Endodermal cell (in vitro differentiated cells): Measurements from ENCODE around the gene LRCH4. TPM values are rescaled to one million over a fixed set of nuclear protein-coding genes. Genes with fewer than 3 reads are reported as not detected.
"Not testable (repeated sequence)": the region's sequence is repeated elsewhere in the genome, so short reads cannot be mapped to it uniquely, and the experiment has no call there.

ENCODE experiments used
- DNase-seq: peaks from one replicate; pipeline ENCODE4 v3.0.0-alpha.2; 2017
- H3K27ac ChIP-seq: 2 replicates; pipeline ENCODE4 v1.5.1; 2013; ENCODE audit warnings: mild to moderate bottlenecking, low read depth, low read length, moderate library complexity
- H3K27me3 ChIP-seq: 2 replicates; pipeline ENCODE4 v1.6.1; 2013; ENCODE audit warnings: mild to moderate bottlenecking, low read length, moderate library complexity; ENCODE audit not compliant: insufficient read depth, control insufficient read depth, poor library complexity, severe bottlenecking
- H3K36me3 ChIP-seq: 2 replicates; pipeline ENCODE4 v1.7.0; 2013; ENCODE audit warnings: mild to moderate bottlenecking, low read length, moderate library complexity; ENCODE audit not compliant: control insufficient read depth, insufficient read depth
- H3K4me1 ChIP-seq: one replicate; pipeline ENCODE4 v1.7.0; 2013; ENCODE audit warnings: low read length; ENCODE audit not compliant: control insufficient read depth, insufficient read depth
- H3K4me3 ChIP-seq: 2 replicates; pipeline ENCODE4 v1.5.1; 2013; ENCODE audit warnings: mild to moderate bottlenecking, low read length, moderate library complexity
- H3K9ac ChIP-seq: 2 replicates; pipeline ENCODE4 v1.6.1; 2013; ENCODE audit warnings: mild to moderate bottlenecking, low read length, moderate library complexity; ENCODE audit not compliant: poor library complexity, severe bottlenecking; ENCODE audit errors: extremely low read depth
- H3K9me3 ChIP-seq: 2 replicates; pipeline ENCODE4 v1.6.1; 2013; ENCODE audit warnings: mild to moderate bottlenecking, low read length, moderate library complexity; ENCODE audit not compliant: control insufficient read depth
- H3K27ac Mint-ChIP-seq: 2 replicates; pipeline ENCODE4 v1.8.0; 2020; ENCODE audit warnings: mixed read lengths
- H3K27me3 Mint-ChIP-seq: 2 replicates; pipeline ENCODE4 v1.8.0; 2021; ENCODE audit warnings: mild to moderate bottlenecking, mixed read lengths; ENCODE audit not compliant: insufficient read depth
- H3K36me3 Mint-ChIP-seq: 2 replicates; pipeline ENCODE4 v1.8.0; 2020; ENCODE audit warnings: low read depth, mixed read lengths
- H3K4me1 Mint-ChIP-seq: 2 replicates; pipeline ENCODE4 v1.8.0; 2020; ENCODE audit warnings: mixed read lengths
- H3K4me3 Mint-ChIP-seq: 2 replicates; pipeline ENCODE4 v1.8.0; 2020; ENCODE audit warnings: mild to moderate bottlenecking, moderate library complexity, mixed read lengths
- H3K9me3 Mint-ChIP-seq: 2 replicates; pipeline ENCODE4 v1.8.0; 2020; ENCODE audit warnings: mild to moderate bottlenecking, mixed read lengths
- WGBS, 2 experiments: methylation state at CpG; one replicate each; pipeline versions ENCODE4 v1.1.5 to v1.1.7; 2013; ENCODE audit warnings: missing lambda C conversion rate in 2 of 2, mixed read lengths in 1 of 2; ENCODE audit not compliant: insufficient coverage in 1 of 2, insufficient read length in 1 of 2; 5-methylcytosine and 5-hydroxymethylcytosine counted together
- total RNA-seq, 2 donors: library from RNA; stranded (reverse); fragmentation: NEBNext Ultra II Directional in 1 of 2; extraction: Animal tissue kit (Norgen Biotek cat#: 25700) in 1 of 2; gene quantifications; 2 replicates in 1 of 2; 3 replicates in 1 of 2; pipeline ENCODE4 v1.2.1, GENCODE V29; 2021
- TF ChIP-seq, protein P1 (sequence below): fragments of 200-600 bp; sonication (generic); conservative IDR thresholded peaks from 2 replicates; pipeline ENCODE4 v1.5.0; 2021; ENCODE audit warnings: antibody characterized with exemption, mild to moderate bottlenecking

Gene LRCH4
- total RNA-seq, 2 donors from 2014 or later = 49.4 to 56.0 TPM

GRCh38 chr7:100566018-100566531 lies 19.9 kb downstream of the LRCH4 start:
- Mint-ChIP-seq H3K4me1 (peaks cover 7% of the 10 kb centered on the region), H3K36me3 (peaks cover 25% of the 10 kb centered on the region), H3K9me3 (no peaks in the 10 kb centered on the region), H3K27ac (peak overlapping the region; percentile 52), H3K27me3 (no peaks in the 10 kb centered on the region), H3K4me3 (no peak overlapping the region)
- no peaks in the 10 kb centered on the region for H3K9me3 ChIP-seq
- no peak overlapping the region for H3K9ac ChIP-seq
- no peak overlapping the region for H3K27ac ChIP-seq
- H3K36me3 ChIP-seq = peaks cover 49% of the 10 kb centered on the region
- H3K4me1 ChIP-seq = no peaks in the 10 kb centered on the region
- TF ChIP-seq, protein P1, sequence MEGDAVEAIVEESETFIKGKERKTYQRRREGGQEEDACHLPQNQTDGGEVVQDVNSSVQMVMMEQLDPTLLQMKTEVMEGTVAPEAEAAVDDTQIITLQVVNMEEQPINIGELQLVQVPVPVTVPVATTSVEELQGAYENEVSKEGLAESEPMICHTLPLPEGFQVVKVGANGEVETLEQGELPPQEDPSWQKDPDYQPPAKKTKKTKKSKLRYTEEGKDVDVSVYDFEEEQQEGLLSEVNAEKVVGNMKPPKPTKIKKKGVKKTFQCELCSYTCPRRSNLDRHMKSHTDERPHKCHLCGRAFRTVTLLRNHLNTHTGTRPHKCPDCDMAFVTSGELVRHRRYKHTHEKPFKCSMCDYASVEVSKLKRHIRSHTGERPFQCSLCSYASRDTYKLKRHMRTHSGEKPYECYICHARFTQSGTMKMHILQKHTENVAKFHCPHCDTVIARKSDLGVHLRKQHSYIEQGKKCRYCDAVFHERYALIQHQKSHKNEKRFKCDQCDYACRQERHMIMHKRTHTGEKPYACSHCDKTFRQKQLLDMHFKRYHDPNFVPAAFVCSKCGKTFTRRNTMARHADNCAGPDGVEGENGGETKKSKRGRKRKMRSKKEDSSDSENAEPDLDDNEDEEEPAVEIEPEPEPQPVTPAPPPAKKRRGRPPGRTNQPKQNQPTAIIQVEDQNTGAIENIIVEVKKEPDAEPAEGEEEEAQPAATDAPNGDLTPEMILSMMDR = no peak
- no peak overlapping the region for H3K4me3 ChIP-seq
- 92 to 93% methylated on average over 4 to 6 of the region's 6 CpGs for WGBS, 2 experiments
- H3K27me3 ChIP-seq = no peaks in the 10 kb centered on the region
- no peak for DNase-seq

DNA sequence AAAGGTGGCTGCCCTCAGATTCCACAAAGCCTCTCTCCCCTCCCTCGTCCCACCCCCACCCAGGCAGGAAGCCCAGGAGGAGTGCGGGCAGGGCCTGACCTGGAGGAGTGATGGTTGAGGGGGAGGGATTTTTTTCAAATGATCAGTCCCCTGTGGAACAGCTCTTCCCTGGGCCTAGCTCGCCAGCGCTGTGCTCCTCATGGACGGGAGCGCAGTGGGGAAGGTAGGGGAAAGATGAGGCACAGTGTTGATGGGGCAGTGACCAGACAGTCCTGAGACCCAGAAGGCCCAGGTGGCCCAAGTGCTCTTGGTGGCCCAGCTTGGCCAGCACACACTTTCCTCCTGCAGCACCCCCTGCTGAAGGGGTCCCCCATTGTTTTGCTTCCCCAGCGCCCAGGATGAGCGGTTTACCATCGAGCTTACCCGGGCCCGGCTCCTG lies 20.8 kb downstream of the LRCH4 start:
- no peaks in the 10 kb centered on the region for H3K9me3 ChIP-seq
- TF ChIP-seq, protein P1 = no peak
- H3K9ac ChIP-seq = no peak overlapping the region
- Mint-ChIP-seq H3K27ac (no peak overlapping the region), H3K27me3 (no peaks in the 10 kb centered on the region), H3K4me3 (no peak overlapping the region), H3K9me3 (no peaks in the 10 kb centered on the region), H3K36me3 (peaks cover 30% of the 10 kb centered on the region), H3K4me1 (peaks cover 7% of the 10 kb centered on the region)
- H3K4me1 ChIP-seq = no peaks in the 10 kb centered on the region
- H3K27ac ChIP-seq = no peak overlapping the region
- no peak overlapping the region for H3K4me3 ChIP-seq
- H3K36me3 ChIP-seq = peaks cover 55% of the 10 kb centered on the region
- WGBS, 2 experiments = 97% methylated on average over 9 of the region's 11 CpGs; no CpG with 5 or more reads in 1 of the 2 experiments
- no peak for DNase-seq
- no peaks in the 10 kb centered on the region for H3K27me3 ChIP-seq

DNA sequence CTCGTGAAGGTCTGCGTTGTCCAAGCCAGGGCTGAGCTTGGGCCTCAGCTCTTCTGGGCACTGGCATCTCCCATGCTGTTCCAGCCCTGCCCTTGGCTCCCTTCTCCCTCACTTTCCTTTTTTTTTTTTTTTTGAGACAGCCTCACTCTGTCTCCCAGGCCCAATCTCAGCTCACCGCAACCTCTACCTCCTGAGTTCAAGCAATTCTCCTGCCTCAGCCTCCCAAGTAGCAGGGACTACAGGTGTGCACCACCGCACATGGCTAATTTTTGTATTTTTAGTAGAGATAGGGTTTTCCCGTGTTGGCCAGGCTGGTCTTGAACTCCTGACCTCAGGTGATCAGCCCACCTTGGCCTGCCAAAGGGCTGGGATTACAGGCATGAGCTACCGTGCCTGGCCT lies 21.5 kb downstream of the LRCH4 start:
- not testable (repeated sequence) for H3K4me3 Mint-ChIP-seq, H3K4me1 Mint-ChIP-seq, H3K27me3 Mint-ChIP-seq, H3K27me3 ChIP-seq, H3K9ac ChIP-seq, H3K4me1 ChIP-seq, H3K9me3 ChIP-seq, H3K27ac ChIP-seq, DNase-seq, H3K4me3 ChIP-seq, H3K27ac Mint-ChIP-seq, H3K9me3 Mint-ChIP-seq
- peaks cover 33% of the 10 kb centered on the region for H3K36me3 Mint-ChIP-seq
- H3K36me3 ChIP-seq = peaks cover 59% of the 10 kb centered on the region
- WGBS, 2 experiments = 94 to 96% methylated on average over 3 to 6 of the region's 6 CpGs
